K562 treated with DMSO at 1 percent for 12 hours (cell line): ENCODE measurements around the gene DNM2. TPM values are rescaled to one million over a fixed set of nuclear protein-coding genes. Genes with fewer than 3 reads are reported as not detected.

ENCODE experiments used
- total RNA-seq: library from RNA; unstranded; fragments of 300-600 nt; gene quantifications from 2 replicates; pipeline ENCODE4 v1.2.3, GENCODE V29; 2022; ENCODE audit not compliant: insufficient read depth

The DNM2 gene
- total RNA-seq: 138 and 240 TPM in 2 replicates

GRCh38 chr19:10717356-10718204 is at the start of gene DNM2:
Gene DNM2, plus strand, starts transcription at chr19:10718079. Its CDS starts 164 bp downstream, at chr19:10718243.

DNA sequence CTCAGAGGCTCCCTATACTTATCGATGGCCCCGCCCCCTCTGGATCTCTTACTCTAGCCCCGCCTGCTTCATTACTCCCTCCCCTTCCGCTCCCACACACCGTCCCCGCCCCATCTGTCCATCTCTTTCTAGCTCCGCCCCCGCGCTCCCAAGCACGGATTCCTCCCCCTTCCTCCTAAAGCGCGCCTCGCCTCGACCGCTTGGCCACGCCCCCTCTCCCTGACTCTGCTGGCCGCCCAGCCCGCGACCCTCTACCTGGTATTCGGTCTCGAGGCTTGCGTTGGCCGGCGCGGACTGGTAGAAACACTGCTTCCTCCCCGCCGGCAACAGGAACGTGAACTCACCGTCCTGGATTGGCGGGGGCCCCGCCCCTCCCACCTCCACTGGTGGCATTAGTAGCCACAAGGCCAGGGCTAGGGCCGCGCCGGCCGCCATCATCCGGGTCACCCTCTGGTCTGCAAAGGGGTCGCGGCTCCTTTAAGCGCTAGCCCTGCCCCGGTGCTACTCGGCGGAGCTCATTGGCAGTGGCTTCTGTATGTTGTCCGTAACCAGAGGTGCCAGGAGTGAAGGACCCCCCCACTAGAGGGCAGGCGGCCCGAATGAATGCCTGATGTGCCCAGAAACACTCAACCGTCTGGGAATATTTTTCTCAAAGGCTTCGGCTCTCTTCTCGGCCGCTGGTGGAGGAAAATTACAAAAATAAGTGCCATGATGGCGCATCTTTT is 118.0 kb downstream of the DNM2 start, which contains the start of gene TMED1:
Gene TMED1, minus strand, starts transcription at position 459 of the 725 bp plus-strand sequence. Its CDS starts 21 bp downstream, at position 438.

DNA sequence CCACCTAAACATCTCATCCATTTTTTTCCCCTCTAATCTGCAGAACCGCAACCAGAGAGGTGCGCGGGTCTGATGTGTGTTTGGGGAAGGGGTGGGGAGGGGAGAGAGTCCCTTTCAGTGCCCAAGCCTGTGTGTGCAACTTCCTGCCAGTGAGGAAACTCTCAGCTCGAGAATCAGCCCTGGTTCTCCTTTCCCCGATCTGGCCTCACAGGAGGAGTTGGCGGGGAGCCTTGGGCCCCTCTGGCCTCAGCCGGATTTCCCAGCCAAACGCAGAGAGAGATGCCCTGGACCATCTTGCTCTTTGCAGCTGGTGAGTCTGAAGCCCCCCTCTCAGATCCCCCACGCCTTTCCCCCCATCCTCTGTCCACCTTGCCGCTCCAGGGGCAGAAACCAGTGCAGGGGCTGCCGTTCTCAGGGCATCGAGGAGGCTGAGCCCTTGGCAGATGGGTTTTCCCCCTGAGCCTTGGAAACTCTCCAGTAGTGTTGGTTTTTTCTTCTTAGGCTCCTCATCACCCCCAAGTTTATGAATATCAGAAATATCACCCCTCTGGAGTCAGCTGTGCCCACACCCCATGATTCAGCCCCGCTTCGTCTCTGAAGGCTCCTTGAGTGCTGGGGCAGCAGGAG is 130.5 kb downstream of the DNM2 start, which contains the start of gene C19orf38:
Gene C19orf38, plus strand, starts transcription at position 186 of the 627 bp plus-strand sequence. Its CDS starts 94 bp downstream, at position 280.

DNA sequence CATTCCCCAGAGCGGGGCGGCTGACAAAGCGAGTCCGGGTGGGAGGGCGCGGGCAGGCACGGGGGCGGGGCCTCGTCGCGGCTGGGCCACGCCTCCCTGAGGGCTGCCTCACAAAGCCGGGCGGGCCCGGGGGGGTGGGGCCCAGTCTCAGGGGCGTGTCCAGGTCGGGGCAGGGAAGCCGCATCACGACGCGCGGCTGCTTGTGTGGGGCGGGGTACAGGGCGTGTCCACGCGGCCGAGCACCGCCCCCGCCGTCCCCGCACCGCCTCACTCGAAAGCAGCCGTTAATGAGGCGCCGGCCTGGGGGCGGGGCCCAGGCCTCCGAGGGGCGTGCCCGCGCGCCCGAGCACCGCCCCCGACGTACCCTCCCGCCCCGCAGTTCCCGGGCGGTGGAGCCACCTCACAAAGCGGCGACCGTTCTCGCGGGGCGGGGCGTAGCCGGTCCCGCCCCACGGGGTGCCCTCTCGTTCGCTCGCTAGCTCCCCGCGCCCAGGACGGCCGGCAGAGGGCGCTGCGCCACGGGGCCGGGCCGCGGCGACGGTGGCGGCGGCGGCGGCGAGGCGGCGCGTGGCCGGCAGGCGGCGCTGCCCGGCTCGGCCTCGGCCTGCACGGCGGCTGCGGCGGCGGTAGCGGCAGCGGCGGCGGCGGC is 153.2 kb downstream of the DNM2 start, which contains the start of gene CARM1:
Gene CARM1, plus strand, starts transcription at position 599 of the 649 bp plus-strand sequence. CDS start 150 bp downstream, outside the sequence.

Other genes starting within 250 kb of the DNM2 start
- gene KEAP1, start 214.7 kb upstream of the DNM2 start, total RNA-seq: 55.0 and 67.1 TPM in 2 replicates
- not detected in 2 replicates for gene S1PR5, start 200.6 kb upstream of the DNM2 start, total RNA-seq
- gene ATG4D, start 174.2 kb upstream of the DNM2 start, total RNA-seq: 56.4 and 82.6 TPM in 2 replicates
- gene KRI1, start 152.1 kb upstream of the DNM2 start, total RNA-seq: 26.6 and 38.1 TPM in 2 replicates
- 35.4 and 42.7 TPM in 2 replicates for gene CDKN2D, start 149.1 kb upstream of the DNM2 start, total RNA-seq
- not detected in 2 replicates for gene AP1M2, start 130.8 kb upstream of the DNM2 start, total RNA-seq
- 25.9 and 39.9 TPM in 2 replicates for gene SLC44A2, start 92.5 kb upstream of the DNM2 start, total RNA-seq
- gene ILF3, start 63.7 kb upstream of the DNM2 start, total RNA-seq: 107 and 235 TPM in 2 replicates
- 11.5 and 18.7 TPM in 2 replicates for gene QTRT1, start 16.6 kb upstream of the DNM2 start, total RNA-seq
- gene TMED1, start 118.1 kb downstream of the DNM2 start, total RNA-seq: 59.0 and 100.0 TPM in 2 replicates
- 0.84 TPM in 1 of 2 replicates, not detected in the other for gene C19orf38, start 130.3 kb downstream of the DNM2 start, total RNA-seq
- 41.5 and 74.7 TPM in 2 replicates for gene CARM1, start 153.5 kb downstream of the DNM2 start, total RNA-seq
- gene YIPF2, start 210.6 kb downstream of the DNM2 start, total RNA-seq: 86.1 and 96.1 TPM in 2 replicates
- gene TIMM29, start 210.7 kb downstream of the DNM2 start, total RNA-seq: 43.1 and 49.4 TPM in 2 replicates
- gene SMARCA4, start 243.0 kb downstream of the DNM2 start, total RNA-seq: 71.0 and 106 TPM in 2 replicates